Anterior cingulate cortex (tissue), 58 donors: Measurements from ENCODE around the gene CEP57L1.
"Not testable (repeated sequence)": the region's sequence is repeated elsewhere in the genome, so short reads cannot be mapped to it uniquely, and the experiment has no call there.

Source experiments
- DNase-seq, 58 donors: peaks; one replicate each; lab custom pipeline; 2025; lab: John Stamatoyannopoulos, UW

The CEP57L1 gene

GRCh38 chr6:109166673-109167072 is 71.4 kb downstream of the CEP57L1 start:
- no peak for DNase-seq

DNA sequence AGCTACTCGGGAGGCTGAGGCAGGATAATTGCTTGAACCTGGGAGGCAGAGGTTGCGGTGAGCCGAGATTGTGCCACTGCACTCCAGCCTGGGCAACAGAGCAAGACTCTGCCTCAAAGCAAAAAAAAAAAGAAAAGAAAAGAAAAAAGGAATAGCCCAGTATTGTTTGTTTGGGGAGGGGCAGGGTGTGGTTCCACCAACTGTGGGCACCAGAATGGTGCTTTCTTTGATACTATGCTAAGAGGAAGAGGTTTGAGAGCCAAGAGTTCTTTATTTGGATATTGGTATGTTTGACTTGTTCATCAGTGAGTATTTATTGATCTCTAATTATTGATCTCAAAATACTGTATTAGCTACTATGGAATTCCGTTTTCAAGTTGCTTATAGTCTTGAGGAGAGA is 72.3 kb downstream of the CEP57L1 start:
- no peak for DNase-seq

GRCh38 chr6:109170333-109170732 is 75.0 kb downstream of the CEP57L1 start:
- no peak for DNase-seq

GRCh38 chr6:109172101-109172746 is 76.9 kb downstream of the CEP57L1 start:
- no peak for DNase-seq

DNA sequence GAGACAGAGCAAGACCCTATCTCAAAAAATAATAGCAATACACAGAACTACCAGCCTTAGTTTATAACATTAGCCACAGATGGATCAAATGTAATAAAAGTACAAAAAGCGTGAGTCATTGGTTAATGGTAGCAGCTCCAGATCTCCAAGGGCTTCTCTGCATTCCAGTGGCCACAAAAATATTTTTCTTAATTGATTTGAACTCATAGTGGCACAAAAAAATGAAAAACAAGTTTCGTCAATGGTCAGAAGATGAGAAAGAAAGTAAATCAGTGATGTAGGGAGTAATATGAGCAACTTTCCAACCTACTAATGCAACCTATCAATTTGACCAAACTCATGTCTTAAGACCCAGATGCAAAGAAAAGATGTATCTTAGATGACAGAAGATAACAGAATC is 79.6 kb downstream of the CEP57L1 start:
- no peak for DNase-seq

DNA sequence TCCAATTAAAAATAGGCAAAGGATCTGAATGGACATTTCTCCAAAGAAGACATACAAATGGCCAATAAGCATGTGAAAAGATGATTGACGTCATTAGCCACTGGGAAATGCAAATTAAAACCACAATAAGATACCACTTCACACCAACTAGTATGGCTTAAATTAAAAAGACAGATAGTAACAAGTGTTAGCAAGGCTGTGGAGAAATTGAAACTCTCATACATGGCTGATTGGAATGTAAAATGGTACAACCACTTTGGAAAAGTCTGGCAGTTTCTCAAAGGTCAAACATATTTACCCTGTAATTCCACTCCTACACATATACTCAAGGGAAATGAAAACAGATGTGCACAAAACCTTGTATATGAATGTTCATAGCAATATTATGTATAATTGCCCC is 83.6 kb downstream of the CEP57L1 start:
- DNase-seq = no peak

- DNase-seq = no peak
Observed at GRCh38 chr6:109179507-109179906, 84.2 kb downstream of the CEP57L1 start.

DNA sequence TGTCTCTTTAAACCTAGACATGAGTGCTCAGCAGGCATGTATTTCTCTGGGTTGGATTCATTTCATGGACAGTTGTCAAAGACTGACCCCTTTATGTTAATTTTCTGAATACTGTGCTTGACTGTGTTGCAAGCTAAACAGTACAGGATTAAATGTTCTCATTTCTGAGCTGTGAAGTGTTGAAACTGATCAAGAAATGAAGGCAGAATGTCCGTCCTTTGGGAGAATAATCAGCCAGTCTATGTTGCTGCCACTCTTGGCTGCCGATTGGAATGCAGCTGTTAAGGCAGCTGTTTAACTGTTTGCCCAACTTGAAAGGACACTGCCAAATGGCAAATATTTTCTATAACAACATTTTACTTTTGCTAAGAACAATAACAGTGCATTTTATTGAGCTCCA is 87.3 kb downstream of the CEP57L1 start:
- peak in 11 of 58 donors; percentile 1 to 37 (median 3) for DNase-seq

- DNase-seq = no peak
Observed at GRCh38 chr6:109183109-109183650, 87.9 kb downstream of the CEP57L1 start.

- DNase-seq = no peak
Observed at GRCh38 chr6:109184638-109185037, 89.3 kb downstream of the CEP57L1 start.

DNA sequence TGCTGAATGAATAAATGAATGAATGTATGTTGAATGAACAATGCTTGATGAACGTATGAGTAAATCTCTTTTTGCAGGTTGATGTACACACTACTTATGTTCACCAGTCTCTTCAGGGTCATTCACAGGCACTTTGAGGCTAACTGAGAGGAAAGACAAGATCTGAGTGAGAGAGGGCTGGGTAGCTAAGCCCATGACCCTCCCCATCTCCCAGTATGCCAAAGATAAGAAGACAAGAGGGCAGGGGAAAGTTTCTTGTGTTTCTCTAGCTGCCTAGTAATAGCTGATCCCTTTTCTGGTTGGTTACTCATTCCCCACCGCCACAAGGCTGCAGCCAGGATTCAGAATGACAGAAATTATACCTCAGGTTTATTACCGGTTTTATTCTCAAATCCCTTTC is 90.7 kb downstream of the CEP57L1 start:
- DNase-seq = no peak

- DNase-seq = peak in 39 of 58 donors; percentile 0 to 57 (median 10)
Observed at GRCh38 chr6:109187399-109188114, 92.2 kb downstream of the CEP57L1 start.

DNA sequence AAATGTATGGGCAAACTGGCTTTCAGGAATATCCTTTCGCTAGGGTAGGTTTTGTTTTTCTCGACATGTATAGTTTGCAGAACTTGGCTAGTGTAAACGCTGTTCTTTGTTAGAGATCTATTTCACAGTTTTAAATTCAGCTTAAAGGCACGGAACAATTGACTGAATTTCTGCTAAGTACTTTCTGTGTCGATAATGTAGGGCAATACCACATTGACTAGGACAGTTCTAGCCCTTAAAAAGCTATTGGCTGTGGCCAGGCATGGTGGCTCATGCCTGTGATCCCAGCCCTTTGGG is 92.8 kb downstream of the CEP57L1 start:
- DNase-seq = no peak

- DNase-seq = not testable (repeated sequence)
Observed at GRCh38 chr6:109191368-109191767, 96.1 kb downstream of the CEP57L1 start.

DNA sequence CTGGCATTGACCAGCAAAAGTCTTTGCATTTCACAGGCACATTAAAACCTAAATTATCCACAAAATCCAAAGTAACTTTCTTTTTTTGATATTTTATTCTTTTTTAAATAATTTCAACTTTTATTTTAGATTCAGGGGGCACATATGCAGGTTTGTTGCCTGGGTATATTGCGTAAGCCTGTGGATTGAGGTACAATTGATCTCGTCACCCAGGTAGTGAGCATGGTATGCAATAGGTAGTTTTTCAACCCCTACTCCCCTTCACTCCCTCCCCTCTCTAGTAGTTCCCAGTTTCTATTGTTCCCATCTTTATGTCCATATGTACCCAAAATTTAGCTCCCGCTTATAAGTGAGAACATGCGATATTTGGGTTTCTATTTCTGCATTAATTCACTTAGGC is 97.6 kb downstream of the CEP57L1 start:
- DNase-seq = no peak

DNA sequence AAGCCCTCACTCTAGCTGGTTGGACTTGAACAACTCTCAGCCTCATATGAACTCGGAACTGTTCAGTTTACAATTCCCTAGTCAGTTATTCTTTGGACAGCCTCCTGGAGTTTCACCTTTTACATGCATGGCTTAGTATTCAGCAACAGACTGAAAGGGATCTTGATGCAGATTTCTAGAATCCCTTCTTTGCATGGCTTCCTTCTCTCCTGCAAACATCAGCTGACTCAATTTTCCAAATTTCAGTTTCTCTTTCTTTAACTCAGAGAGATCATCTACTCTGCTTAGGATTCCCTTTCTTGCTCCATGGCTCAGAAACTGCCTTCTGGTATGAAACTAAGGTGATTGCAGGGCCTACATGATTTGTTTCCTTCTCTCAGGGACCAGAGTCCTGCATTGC is 99.6 kb downstream of the CEP57L1 start:
- no peak for DNase-seq

DNA sequence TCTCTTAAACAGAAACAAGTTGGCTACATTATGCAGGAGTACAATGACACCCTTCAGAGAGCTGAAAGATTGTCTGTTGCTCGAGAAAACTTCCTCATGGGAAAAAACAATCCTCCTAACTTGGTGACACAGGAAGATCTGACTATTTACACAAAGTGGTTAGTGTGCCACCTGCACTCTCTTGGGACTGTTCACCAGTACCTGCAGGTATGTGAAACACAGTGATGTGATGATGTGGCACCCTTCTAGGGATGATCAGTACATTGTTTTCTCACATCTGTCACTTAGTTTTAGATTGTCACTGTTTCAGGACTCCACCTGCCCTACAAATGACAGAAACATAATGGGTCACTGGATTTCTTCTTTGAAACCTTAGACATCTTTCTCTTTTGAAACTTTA is 101.8 kb downstream of the CEP57L1 start:
- DNase-seq = no peak

DNA sequence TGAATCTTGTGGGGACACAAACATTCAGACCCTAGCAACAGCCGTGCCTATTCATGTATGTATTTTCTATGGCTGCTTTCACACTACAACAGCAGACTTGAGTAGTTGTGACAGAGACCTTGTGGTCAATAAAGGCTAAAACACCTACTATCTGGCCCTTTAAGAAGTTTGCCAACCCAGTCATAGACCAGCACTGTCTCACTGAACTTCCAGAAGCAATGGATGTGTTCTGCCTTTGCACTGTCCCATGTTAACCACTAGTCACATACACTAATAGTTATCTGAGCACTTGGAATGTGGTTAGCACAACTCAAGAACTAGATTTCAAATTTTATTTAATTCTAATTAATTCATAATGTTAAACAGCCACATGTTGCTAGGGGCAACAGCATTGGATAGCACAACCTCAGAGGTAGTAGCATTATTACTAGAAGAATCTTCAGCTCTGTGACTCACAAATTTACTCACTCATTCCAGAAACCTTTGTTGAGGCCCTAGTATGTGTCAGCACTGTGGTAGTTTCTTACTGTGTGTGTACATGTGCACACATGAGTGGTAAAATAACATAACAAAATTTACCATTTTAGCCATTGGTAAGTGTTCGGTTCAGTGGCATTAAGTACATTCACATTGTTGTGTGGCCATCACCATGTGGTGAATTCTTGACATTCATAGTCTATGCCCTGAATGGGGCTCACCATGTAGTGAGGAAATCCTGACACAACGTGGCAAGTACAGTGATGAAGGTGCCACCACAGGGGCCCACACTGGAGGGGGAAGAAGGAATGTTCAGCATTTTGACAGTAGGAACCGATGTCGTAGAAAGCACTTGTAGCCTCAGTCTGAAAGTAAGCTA is 107.3 kb downstream of the CEP57L1 start:
- no peak for DNase-seq

GRCh38 chr6:109204511-109204910 is 109.2 kb downstream of the CEP57L1 start:
- DNase-seq = no peak

DNA sequence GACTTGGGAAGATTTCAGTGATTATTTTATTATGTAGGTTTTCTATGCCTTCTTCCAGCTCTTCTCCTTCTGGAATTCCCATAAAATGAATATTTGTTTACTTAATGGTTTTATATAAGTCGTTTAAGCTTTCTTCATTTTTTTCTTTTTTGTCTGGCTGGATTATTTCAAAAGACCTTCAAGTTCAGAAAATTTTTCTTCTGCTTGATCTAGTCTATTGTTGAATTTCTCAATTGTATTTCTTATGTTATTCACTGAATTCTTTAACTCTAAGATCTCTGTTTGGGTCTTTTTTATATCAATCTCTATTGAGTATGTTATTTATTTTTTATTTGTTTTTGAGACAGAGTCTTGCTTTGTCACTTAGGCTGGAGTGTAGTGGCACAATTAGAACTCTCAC is 117.4 kb downstream of the CEP57L1 start:
- DNase-seq = no peak
